DND-41 (cell line): ENCODE results near the gene PCDHGA10.
A peak's percentile ranks its signal among the peaks of the same experiment; 100 is the strongest.
"Not testable (repeated sequence)": the region's sequence is repeated elsewhere in the genome, so short reads cannot be mapped to it uniquely, and the experiment has no call there.

ENCODE experiments used
- ATAC-seq: fragments of 200-7000 bp; cut with Tn5 transposase; 3 replicates; pipeline ENCODE4 v1.9.1; 2021; ENCODE audit warnings: low read depth; ENCODE audit not compliant: insufficient read depth
- DNase-seq: peaks from one replicate; pipeline ENCODE4 v3.0.0-alpha.2; 2020
- H2AFZ ChIP-seq: 2 replicates; pipeline ENCODE4 v1.6.0; 2012; ENCODE audit warnings: low read depth, low read length
- H3K27ac ChIP-seq: 2 replicates; pipeline ENCODE4 v1.5.1; 2012; ENCODE audit warnings: low read length, inconsistent platforms
- H3K27me3 ChIP-seq: fragments of 200-600 bp; sonication (generic); 2 replicates; pipeline ENCODE4 v1.6.0; 2012; ENCODE audit warnings: low read length, mild to moderate bottlenecking, inconsistent platforms; ENCODE audit not compliant: insufficient read depth, poor library complexity
- H3K36me3 ChIP-seq: 2 replicates; pipeline ENCODE4 v1.5.1; 2012; ENCODE audit warnings: low read length, inconsistent platforms; ENCODE audit not compliant: insufficient read depth
- H3K4me1 ChIP-seq: 2 replicates; pipeline ENCODE4 v1.5.1; 2012; ENCODE audit warnings: mild to moderate bottlenecking, low read length; ENCODE audit not compliant: insufficient read depth
- H3K4me2 ChIP-seq: 2 replicates; pipeline ENCODE4 v1.6.0; 2012; ENCODE audit warnings: mild to moderate bottlenecking, moderate library complexity, low read length, inconsistent platforms; ENCODE audit not compliant: insufficient read depth
- H3K4me3 ChIP-seq, 2 experiments: fragments of 200-600 bp in 1 of 2; shearing (Covaris generic) in 1 of 2; 2 replicates each; pipeline ENCODE4 v1.5.1; 2012 to 2016; ENCODE audit warnings: inconsistent platforms in 2 of 2, low read length in 2 of 2, mild to moderate bottlenecking in 2 of 2, low read depth in 1 of 2, moderate library complexity in 1 of 2
- H3K79me2 ChIP-seq: 2 replicates; pipeline ENCODE4 v1.6.0; 2012; ENCODE audit warnings: low read length, inconsistent platforms; ENCODE audit not compliant: insufficient read depth
- H3K9ac ChIP-seq: 2 replicates; pipeline ENCODE4 v1.6.0; 2012; ENCODE audit warnings: low read depth, mild to moderate bottlenecking, inconsistent platforms, low read length, moderate library complexity
- H3K9me3 ChIP-seq: 2 replicates; pipeline ENCODE4 v1.5.1; 2012; ENCODE audit warnings: low read length, moderate library complexity, mild to moderate bottlenecking, inconsistent platforms; ENCODE audit not compliant: insufficient read depth, severe bottlenecking
- H4K20me1 ChIP-seq: 2 replicates; pipeline ENCODE4 v1.6.0; 2012; ENCODE audit warnings: low read length; ENCODE audit not compliant: insufficient read depth
- EZH2 ChIP-seq: IDR thresholded peaks from 3 replicates; pipeline ENCODE4 v1.6.1; 2012; ENCODE audit warnings: borderline replicate concordance, low read depth, mild to moderate bottlenecking, moderate library complexity, low read length, inconsistent platforms; ENCODE audit not compliant: severe bottlenecking
- TF ChIP-seq, protein P1 (sequence below): IDR thresholded peaks from 2 replicates; pipeline ENCODE4 v1.5.1; 2012; ENCODE audit warnings: borderline replicate concordance, low read length, moderate library complexity, mild to moderate bottlenecking; ENCODE audit not compliant: poor library complexity, severe bottlenecking; ENCODE audit errors: extremely low read depth

PCDHGA10 gene

GRCh38 chr5:141374627-141375026 lies 38.2 kb upstream of the PCDHGA10 start:
- Histone ChIP-seq H4K20me1 (no peaks in the 10 kb centered on the region), H3K36me3 (no peaks in the 10 kb centered on the region), H3K4me2 (no peak overlapping the region), H3K9ac (no peak overlapping the region), H2AFZ (no peak overlapping the region), H3K27me3 (peaks cover 4% of the 10 kb centered on the region), H3K9me3 (no peaks in the 10 kb centered on the region), H3K4me3 (no peak overlapping the region), H3K27ac (no peak overlapping the region), H3K79me2 (no peaks in the 10 kb centered on the region), H3K4me1 (no peaks in the 10 kb centered on the region)
- DNase-seq (no peak), ATAC-seq (no peak)
- TF ChIP-seq EZH2, result no peak
- TF ChIP-seq, protein P1, sequence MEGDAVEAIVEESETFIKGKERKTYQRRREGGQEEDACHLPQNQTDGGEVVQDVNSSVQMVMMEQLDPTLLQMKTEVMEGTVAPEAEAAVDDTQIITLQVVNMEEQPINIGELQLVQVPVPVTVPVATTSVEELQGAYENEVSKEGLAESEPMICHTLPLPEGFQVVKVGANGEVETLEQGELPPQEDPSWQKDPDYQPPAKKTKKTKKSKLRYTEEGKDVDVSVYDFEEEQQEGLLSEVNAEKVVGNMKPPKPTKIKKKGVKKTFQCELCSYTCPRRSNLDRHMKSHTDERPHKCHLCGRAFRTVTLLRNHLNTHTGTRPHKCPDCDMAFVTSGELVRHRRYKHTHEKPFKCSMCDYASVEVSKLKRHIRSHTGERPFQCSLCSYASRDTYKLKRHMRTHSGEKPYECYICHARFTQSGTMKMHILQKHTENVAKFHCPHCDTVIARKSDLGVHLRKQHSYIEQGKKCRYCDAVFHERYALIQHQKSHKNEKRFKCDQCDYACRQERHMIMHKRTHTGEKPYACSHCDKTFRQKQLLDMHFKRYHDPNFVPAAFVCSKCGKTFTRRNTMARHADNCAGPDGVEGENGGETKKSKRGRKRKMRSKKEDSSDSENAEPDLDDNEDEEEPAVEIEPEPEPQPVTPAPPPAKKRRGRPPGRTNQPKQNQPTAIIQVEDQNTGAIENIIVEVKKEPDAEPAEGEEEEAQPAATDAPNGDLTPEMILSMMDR, result no peak

DNA sequence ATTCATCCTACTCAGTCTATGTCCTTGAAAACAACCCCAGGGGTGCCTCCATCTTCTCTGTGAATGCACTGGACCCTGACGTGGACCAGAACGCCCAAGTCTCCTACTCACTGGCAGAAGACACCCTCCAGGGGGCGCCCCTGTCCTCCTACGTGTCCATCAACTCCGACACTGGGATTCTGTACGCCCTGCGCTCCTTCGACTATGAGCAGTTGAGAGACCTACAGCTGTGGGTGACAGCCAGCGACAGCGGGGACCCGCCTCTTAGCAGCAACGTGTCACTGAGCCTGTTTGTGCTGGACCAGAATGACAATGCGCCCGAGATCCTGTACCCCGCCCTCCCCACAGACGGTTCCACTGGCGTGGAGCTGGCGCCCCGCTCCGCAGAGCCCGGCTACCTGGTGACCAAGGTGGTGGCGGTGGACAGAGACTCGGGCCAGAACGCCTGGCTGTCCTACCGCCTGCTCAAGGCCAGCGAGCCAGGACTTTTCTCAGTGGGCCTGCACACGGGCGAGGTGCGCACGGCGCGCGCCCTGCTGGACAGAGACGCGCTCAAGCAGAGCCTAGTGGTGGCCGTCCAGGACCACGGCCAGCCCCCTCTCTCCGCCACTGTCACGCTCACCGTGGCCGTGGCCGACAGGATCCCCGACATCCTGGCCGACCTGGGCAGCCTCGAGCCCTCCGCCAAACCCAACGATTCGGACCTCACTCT lies 37.2 kb upstream of the PCDHGA10 start:
- H3K4me2 ChIP-seq, H3K27me3 ChIP-seq, H2AFZ ChIP-seq, H3K27ac ChIP-seq, H3K36me3 ChIP-seq, ATAC-seq, H3K9me3 ChIP-seq, H4K20me1 ChIP-seq, DNase-seq, H3K4me1 ChIP-seq, H3K79me2 ChIP-seq, H3K9ac ChIP-seq, H3K4me3 ChIP-seq: not testable (repeated sequence)
- TF ChIP-seq, protein P1, result peak; percentile 19

GRCh38 chr5:141382469-141383294 lies 30.1 kb upstream of the PCDHGA10 start, which contains the start of gene PCDHGA7:
PCDHGA7 (plus strand) TSS chr5:141382742; CDS start chr5:141382900, 158 bp downstream.
- H3K9me3 ChIP-seq, result no peaks in the 10 kb centered on the region
- H3K4me3 ChIP-seq, result no peak within 1 kb of the TSS

More at GRCh38 chr5:141382469-141383294, 30.1 kb upstream of the PCDHGA10 start, which contains the start of gene PCDHGA7:
- ATAC-seq (no peak), DNase-seq (no peak)
- Histone ChIP-seq H3K4me1 (no peaks in the 10 kb centered on the region), H2AFZ (no peak within 1 kb of the TSS), H3K4me2 (no peak within 1 kb of the TSS), H3K9ac (no peak within 1 kb of the TSS), H3K27me3 (no peaks in the 10 kb centered on the region), H3K36me3 (no peaks in the 10 kb centered on the region), H3K27ac (no peak within 1 kb of the TSS), H3K79me2 (no peaks in the 10 kb centered on the region), H4K20me1 (no peaks in the 10 kb centered on the region)
- TF ChIP-seq, protein P1, result no peak
- TF ChIP-seq EZH2, result no peak
